AG10803 (cell line): ENCODE measurements around the gene KLF14.

Experiments
- DNase-seq: peaks from one replicate; pipeline ENCODE4 v3.0.0; 2010; ENCODE audit warnings: low read depth
- H3K4me3 ChIP-seq: 2 replicates; pipeline ENCODE4 v1.5.1; 2011; ENCODE audit warnings: mild to moderate bottlenecking, low read length, control low read depth
- TF ChIP-seq, protein P1 (sequence below): conservative IDR thresholded peaks from 2 replicates; pipeline ENCODE4 v1.5.1; 2011; ENCODE audit warnings: mild to moderate bottlenecking, low read length, control low read depth, inconsistent platforms

The KLF14 gene

GRCh38 chr7:130752424-130752823, 18.4 kb upstream of the KLF14 start:
- no peak for DNase-seq
- TF ChIP-seq, protein P1, sequence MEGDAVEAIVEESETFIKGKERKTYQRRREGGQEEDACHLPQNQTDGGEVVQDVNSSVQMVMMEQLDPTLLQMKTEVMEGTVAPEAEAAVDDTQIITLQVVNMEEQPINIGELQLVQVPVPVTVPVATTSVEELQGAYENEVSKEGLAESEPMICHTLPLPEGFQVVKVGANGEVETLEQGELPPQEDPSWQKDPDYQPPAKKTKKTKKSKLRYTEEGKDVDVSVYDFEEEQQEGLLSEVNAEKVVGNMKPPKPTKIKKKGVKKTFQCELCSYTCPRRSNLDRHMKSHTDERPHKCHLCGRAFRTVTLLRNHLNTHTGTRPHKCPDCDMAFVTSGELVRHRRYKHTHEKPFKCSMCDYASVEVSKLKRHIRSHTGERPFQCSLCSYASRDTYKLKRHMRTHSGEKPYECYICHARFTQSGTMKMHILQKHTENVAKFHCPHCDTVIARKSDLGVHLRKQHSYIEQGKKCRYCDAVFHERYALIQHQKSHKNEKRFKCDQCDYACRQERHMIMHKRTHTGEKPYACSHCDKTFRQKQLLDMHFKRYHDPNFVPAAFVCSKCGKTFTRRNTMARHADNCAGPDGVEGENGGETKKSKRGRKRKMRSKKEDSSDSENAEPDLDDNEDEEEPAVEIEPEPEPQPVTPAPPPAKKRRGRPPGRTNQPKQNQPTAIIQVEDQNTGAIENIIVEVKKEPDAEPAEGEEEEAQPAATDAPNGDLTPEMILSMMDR = no peak

GRCh38 chr7:130750755-130751154, 16.7 kb upstream of the KLF14 start:
- TF ChIP-seq, protein P1 = no peak
- H3K4me3 ChIP-seq = no peak overlapping the region
- no peak for DNase-seq

More at GRCh38 chr7:130752424-130752823, 18.4 kb upstream of the KLF14 start:
- no peak overlapping the region for H3K4me3 ChIP-seq

- TF ChIP-seq, protein P1 = no peak
- no peak overlapping the region for H3K4me3 ChIP-seq
- DNase-seq = no peak
These were observed 14.8 kb upstream of the KLF14 start for GRCh38 chr7:130748531-130749389.

GRCh38 chr7:130741331-130741995, 7.5 kb upstream of the KLF14 start:
- H3K4me3 ChIP-seq = no peak overlapping the region
- DNase-seq = no peak
- TF ChIP-seq, protein P1 = no peak

DNA sequence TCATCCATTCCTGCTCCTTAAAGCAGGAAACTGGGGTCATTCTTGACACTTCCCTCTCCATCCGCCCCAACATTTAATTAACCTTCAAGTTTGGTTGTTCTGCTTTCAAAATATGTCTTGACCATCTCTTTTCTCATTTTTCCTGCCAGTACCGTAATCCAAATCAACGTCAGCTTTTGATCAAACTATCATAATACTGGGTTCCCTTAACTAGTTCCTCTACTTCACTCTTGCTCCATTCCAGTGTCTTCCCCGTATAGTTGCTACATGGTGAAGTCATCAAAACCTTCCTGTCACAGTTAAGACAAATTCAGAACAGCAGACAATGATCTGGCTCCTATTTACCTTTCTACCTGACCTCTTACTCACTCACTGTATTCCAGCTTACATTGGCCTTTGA, 6.6 kb upstream of the KLF14 start:
- H3K4me3 ChIP-seq = no peak overlapping the region
- TF ChIP-seq, protein P1 = no peak
- no peak for DNase-seq

DNA sequence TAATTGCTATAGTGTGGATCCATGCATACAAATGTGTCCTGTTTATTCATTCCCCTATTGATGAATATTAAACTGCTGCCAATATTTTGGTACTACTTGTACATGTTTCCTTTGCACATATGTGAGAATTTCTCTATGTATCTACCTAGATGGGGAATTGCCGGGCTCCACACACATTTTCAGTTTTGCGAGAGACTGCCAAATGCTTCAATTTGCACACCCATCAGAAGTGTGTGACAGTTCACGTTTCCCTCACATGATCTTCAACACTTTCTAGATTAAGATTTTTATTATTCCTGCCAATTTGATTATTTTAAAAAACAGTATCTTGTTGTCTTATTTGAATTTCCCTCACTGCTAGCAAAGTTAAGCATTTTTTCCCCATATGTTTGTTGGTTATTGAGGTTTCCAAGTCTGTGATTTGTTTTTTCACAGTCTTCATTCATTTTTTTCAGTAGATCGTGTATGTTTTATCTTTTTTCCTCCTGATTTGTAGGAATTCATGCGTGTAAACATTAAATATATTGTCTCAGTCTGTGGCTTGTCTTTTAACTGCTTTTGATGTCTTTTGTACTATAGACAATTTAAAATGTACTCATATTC, 2.4 kb upstream of the KLF14 start:
- TF ChIP-seq, protein P1 = no peak
- no peak for DNase-seq
- H3K4me3 ChIP-seq = no peak overlapping the region
